Dendritic cell treated with granulocyte-macrophage colony-stimulating factor and Interleukin-4, amounts not matched to agents 40 ng/mL and 50 ng/mL, for 4 days (primary cell): ENCODE measurements around the gene AK5.

Source experiments
- H3K27ac Mint-ChIP-seq: one replicate; pipeline ENCODE4 v1.8.0; 2022; ENCODE audit warnings: mild to moderate bottlenecking, mixed read lengths
- H3K27me3 Mint-ChIP-seq: one replicate; pipeline ENCODE4 v1.8.0; 2022; ENCODE audit warnings: mild to moderate bottlenecking, mixed read lengths
- H3K36me3 Mint-ChIP-seq: one replicate; pipeline ENCODE4 v1.8.0; 2022; ENCODE audit warnings: low read depth, mixed read lengths
- H3K4me1 Mint-ChIP-seq: one replicate; pipeline ENCODE4 v1.8.0; 2022; ENCODE audit warnings: low read depth, mixed read lengths
- H3K4me3 Mint-ChIP-seq: one replicate; pipeline ENCODE4 v1.8.0; 2022; ENCODE audit warnings: mild to moderate bottlenecking, moderate library complexity, mixed read lengths
- H3K9me3 Mint-ChIP-seq: one replicate; pipeline ENCODE4 v1.8.0; 2022; ENCODE audit warnings: mixed read lengths
- intact Hi-C: fragments of 100-400 bp; cut with micrococcal nuclease; formaldehyde crosslinking; loops from one replicate; pipeline ENCODE4 v1.15.0; 2022

Gene AK5

DNA sequence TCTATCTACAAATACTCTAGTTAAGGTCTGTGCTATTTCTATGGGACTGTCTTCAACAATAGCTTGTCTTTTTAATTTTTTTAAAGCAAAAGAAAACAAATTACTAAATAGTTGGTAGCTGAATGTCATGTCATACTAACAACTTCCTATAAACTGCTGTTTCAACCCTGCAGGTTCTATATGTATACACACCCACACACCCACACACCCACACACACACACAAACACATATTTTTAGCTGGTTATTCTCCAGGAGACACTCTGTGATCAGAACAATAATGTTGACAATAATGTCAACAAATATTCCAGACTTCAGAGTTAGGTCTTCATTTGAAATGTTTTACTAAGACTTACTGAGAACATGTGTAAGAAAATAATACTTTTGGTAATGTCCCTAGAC is 66.7 kb downstream of the AK5 start:
- Mint-ChIP-seq H3K27me3 (no peaks in the 10 kb centered on the region), H3K27ac (no peak overlapping the region), H3K36me3 (no peaks in the 10 kb centered on the region), H3K4me3 (no peak overlapping the region), H3K9me3 (no peaks in the 10 kb centered on the region), H3K4me1 (peaks cover 23% of the 10 kb centered on the region)
- intact Hi-C loops, result no loop called here

GRCh38 chr1:77349275-77349674 is 67.5 kb downstream of the AK5 start:
- H3K4me1 Mint-ChIP-seq, result peaks cover 23% of the 10 kb centered on the region

GRCh38 chr1:77350012-77350770 is 68.4 kb downstream of the AK5 start:
- Mint-ChIP-seq H3K4me3 (no peak overlapping the region), H3K27me3 (no peaks in the 10 kb centered on the region), H3K36me3 (no peaks in the 10 kb centered on the region), H3K4me1 (peaks cover 23% of the 10 kb centered on the region), H3K27ac (no peak overlapping the region), H3K9me3 (no peaks in the 10 kb centered on the region)
- intact Hi-C loops, result no loop called here

More at GRCh38 chr1:77349275-77349674, 67.5 kb downstream of the AK5 start:
- no peak overlapping the region for H3K27ac Mint-ChIP-seq
- no peaks in the 10 kb centered on the region for H3K27me3 Mint-ChIP-seq
- no peak overlapping the region for H3K4me3 Mint-ChIP-seq
- H3K9me3 Mint-ChIP-seq, result no peaks in the 10 kb centered on the region
- intact Hi-C loops, result no loop called here
- H3K36me3 Mint-ChIP-seq, result no peaks in the 10 kb centered on the region

GRCh38 chr1:77354536-77354935 is 72.7 kb downstream of the AK5 start:
- no peak overlapping the region for H3K27ac Mint-ChIP-seq
- intact Hi-C loops, result no loop called here

GRCh38 chr1:77355010-77355409 is 73.2 kb downstream of the AK5 start:
- no peaks in the 10 kb centered on the region for H3K27me3 Mint-ChIP-seq
- peaks cover 7% of the 10 kb centered on the region for H3K4me1 Mint-ChIP-seq
- H3K27ac Mint-ChIP-seq, result no peak overlapping the region
- H3K9me3 Mint-ChIP-seq, result no peaks in the 10 kb centered on the region
- H3K4me3 Mint-ChIP-seq, result no peak overlapping the region
- intact Hi-C loops, result no loop called here
- no peaks in the 10 kb centered on the region for H3K36me3 Mint-ChIP-seq

More at GRCh38 chr1:77354536-77354935, 72.7 kb downstream of the AK5 start:
- Mint-ChIP-seq H3K27me3 (no peaks in the 10 kb centered on the region), H3K4me1 (peaks cover 12% of the 10 kb centered on the region), H3K4me3 (no peak overlapping the region), H3K9me3 (no peaks in the 10 kb centered on the region), H3K36me3 (no peaks in the 10 kb centered on the region)

- no peaks in the 10 kb centered on the region for H3K9me3 Mint-ChIP-seq
- H3K4me3 Mint-ChIP-seq, result no peak overlapping the region
- intact Hi-C loops, result no loop called here
- no peaks in the 10 kb centered on the region for H3K27me3 Mint-ChIP-seq
- no peak overlapping the region for H3K27ac Mint-ChIP-seq
- H3K4me1 Mint-ChIP-seq, result no peaks in the 10 kb centered on the region
- H3K36me3 Mint-ChIP-seq, result no peaks in the 10 kb centered on the region
These were observed 74.3 kb downstream of the AK5 start for GRCh38 chr1:77356136-77356535.

DNA sequence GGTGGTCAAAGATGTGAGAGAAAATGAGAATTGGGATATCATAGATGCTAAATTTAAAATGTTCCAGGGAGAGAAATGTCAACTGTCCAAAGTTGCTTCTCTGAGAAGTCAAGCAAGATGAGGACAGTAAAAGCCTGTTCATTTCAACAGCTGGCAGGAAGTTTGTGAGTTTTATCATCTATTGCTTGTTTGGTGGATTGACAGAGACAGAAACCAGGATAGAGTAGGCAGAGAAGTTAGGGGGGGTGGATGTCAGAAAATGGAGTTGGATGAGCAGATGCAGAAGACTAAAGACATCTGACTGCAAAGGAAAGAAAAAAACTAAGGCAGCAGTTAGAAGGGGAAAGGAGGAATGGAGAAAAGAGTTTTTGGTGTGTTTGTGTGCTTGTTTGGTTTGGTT is 78.4 kb downstream of the AK5 start:
- intact Hi-C loops, result no loop called here
- H3K27me3 Mint-ChIP-seq, result no peaks in the 10 kb centered on the region
- no peak overlapping the region for H3K4me3 Mint-ChIP-seq
- no peaks in the 10 kb centered on the region for H3K4me1 Mint-ChIP-seq
- H3K36me3 Mint-ChIP-seq, result no peaks in the 10 kb centered on the region
- H3K9me3 Mint-ChIP-seq, result no peaks in the 10 kb centered on the region
- no peak overlapping the region for H3K27ac Mint-ChIP-seq

DNA sequence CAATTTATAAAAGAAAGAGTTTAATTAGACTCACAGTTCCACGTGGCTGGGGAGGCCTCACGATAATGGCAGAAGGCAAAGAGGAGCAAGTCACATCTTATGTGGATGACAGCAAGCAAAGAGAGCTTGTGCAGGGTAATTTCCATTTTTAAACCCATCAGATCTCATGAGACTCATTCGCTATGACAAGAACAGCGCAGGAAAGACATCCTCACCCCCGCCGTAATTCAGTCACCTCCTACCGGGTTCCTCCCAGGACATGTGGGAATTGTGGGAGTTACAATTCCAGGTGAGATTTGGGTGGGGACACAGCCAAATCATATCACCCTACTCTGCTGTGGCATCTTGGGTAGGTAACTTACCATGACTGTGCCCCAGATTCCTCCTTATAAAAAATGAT is 79.8 kb downstream of the AK5 start:
- Mint-ChIP-seq H3K27me3 (no peaks in the 10 kb centered on the region), H3K27ac (no peak overlapping the region), H3K4me1 (no peaks in the 10 kb centered on the region), H3K9me3 (no peaks in the 10 kb centered on the region), H3K36me3 (no peaks in the 10 kb centered on the region), H3K4me3 (no peak overlapping the region)
- intact Hi-C loops, result no loop called here

GRCh38 chr1:77370161-77370560 is 88.3 kb downstream of the AK5 start:
- Mint-ChIP-seq H3K27me3 (no peaks in the 10 kb centered on the region), H3K4me1 (no peaks in the 10 kb centered on the region), H3K4me3 (no peak overlapping the region), H3K9me3 (no peaks in the 10 kb centered on the region), H3K36me3 (no peaks in the 10 kb centered on the region), H3K27ac (no peak overlapping the region)
- intact Hi-C loops, result no loop called here

DNA sequence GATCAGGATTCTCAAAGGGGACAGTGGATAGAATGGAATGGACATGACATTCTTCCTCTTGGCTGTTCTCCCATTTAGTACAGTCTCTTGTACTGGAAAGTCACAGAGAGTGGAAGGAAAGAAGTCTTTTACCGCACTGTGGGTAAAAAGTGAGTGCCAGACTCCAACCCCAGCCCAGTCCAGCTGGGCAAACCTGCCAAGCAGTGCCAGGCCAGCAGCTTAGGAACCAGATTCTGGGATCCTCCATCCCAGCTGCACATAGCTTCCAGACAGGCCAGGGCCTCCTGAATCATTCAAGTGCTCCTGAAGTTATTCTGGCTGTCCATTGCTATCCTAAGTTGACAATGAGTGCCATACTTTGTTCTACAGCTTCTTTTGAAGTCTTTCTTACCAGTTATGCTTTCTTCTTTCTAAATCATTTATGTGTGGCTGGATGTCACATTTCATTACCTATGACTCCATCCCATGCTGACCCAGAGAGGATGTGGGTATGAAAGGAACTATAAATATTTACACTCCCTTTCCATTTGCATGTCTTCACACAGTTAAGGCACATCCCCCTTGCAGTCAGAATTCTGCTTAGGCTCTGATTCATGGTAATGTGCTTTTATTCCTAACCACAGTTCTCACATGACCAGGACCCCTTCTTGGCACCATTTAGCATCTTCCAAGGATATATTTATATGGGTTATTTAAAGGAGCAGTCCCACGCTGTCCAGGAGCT is 88.9 kb downstream of the AK5 start:
- Mint-ChIP-seq H3K4me1 (no peaks in the 10 kb centered on the region), H3K27me3 (no peaks in the 10 kb centered on the region), H3K27ac (no peak overlapping the region), H3K9me3 (no peaks in the 10 kb centered on the region), H3K4me3 (no peak overlapping the region), H3K36me3 (no peaks in the 10 kb centered on the region)
- intact Hi-C loops, result no loop called here

DNA sequence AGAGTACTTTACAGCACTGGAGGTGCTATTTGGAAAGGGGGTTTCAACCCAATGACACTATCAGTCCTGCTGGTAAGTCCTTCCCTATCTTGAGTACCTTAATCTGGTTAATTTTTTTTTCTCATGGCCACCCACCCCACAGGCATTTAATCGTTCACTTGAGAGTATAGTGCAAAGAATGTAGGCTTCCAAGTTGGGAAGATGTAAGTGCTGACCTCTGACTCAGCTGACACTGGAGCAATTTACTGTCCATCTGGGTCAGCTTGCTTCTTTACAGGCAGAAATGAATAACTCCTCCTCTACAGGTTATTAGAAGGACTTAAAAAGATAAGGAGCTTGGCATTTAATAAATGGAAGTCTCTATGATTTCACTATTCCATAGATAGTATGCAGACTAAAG is 89.6 kb downstream of the AK5 start:
- Mint-ChIP-seq H3K27me3 (no peaks in the 10 kb centered on the region), H3K9me3 (no peaks in the 10 kb centered on the region), H3K36me3 (no peaks in the 10 kb centered on the region), H3K27ac (no peak overlapping the region), H3K4me1 (no peaks in the 10 kb centered on the region), H3K4me3 (no peak overlapping the region)
- intact Hi-C loops, result no loop called here

DNA sequence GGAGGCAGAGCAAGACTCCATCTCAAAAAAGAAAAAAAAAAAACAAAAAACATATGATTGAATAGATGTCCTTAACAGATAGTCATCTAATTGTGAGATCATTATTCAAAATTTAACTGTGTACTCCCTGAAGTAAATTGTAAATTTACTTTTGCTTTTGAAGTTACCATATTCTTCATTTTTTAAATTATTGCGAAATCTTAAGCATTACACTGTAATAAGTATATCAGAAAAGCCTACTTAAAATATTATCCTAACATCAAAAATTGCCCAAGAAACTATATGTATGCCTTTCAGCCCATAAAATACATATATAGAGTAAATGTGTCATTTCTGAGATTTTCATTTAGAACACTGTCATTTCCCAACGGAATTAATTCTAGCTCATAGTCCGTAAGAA is 91.9 kb downstream of the AK5 start:
- H3K27ac Mint-ChIP-seq, result no peak overlapping the region

DNA sequence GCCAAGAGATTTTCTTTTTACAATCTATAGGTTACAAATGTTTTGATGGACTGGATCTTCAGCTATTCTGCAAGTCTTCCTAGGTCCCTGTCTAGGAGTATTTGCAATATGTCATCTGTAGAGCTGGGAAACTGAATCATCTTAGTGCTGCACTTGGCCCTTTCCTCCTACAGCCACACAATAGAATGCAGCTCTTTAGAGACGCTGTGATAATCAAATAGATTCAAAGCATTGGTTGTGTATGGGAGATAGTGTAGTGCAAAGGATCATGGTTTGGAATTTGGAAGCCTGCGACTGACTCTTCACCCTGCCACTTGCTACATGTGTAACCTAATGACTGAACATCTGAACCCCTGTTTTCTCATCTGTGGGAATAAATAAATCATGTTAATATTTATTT is 93.7 kb downstream of the AK5 start:
- H3K4me1 Mint-ChIP-seq, result peaks cover 7% of the 10 kb centered on the region
- no peaks in the 10 kb centered on the region for H3K9me3 Mint-ChIP-seq
- H3K36me3 Mint-ChIP-seq, result no peaks in the 10 kb centered on the region
- no peaks in the 10 kb centered on the region for H3K27me3 Mint-ChIP-seq
- no peak overlapping the region for H3K27ac Mint-ChIP-seq
- H3K4me3 Mint-ChIP-seq, result no peak overlapping the region
- intact Hi-C loops, result no loop called here

More for the DNA sequence above, 91.9 kb downstream of the AK5 start:
- H3K9me3 Mint-ChIP-seq, result no peaks in the 10 kb centered on the region
- H3K27me3 Mint-ChIP-seq, result no peaks in the 10 kb centered on the region
- H3K36me3 Mint-ChIP-seq, result no peaks in the 10 kb centered on the region
- no peak overlapping the region for H3K4me3 Mint-ChIP-seq
- H3K4me1 Mint-ChIP-seq, result no peaks in the 10 kb centered on the region
- intact Hi-C loops, result no loop called here

DNA sequence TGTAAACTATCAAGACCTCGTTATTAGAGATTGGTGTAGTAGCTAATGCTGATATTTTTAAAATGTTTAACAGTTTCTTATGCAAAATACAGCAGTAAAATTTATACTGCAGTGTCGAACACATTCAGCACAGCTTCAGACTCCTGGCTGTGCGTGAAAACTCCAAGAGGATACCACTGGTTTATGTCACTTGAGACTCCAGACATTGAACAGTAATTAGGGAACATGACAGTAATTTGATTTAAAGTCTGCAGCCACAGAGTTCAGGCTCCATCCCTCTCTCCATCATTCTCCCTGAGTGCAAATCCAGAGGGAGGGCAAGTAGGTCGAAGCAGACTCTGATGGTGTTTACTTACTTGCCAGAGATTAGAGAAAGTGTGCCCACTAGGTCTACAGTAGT is 94.2 kb downstream of the AK5 start:
- no peaks in the 10 kb centered on the region for H3K36me3 Mint-ChIP-seq
- intact Hi-C loops, result no loop called here
- H3K9me3 Mint-ChIP-seq, result no peaks in the 10 kb centered on the region
- H3K27ac Mint-ChIP-seq, result no peak overlapping the region
- H3K4me1 Mint-ChIP-seq, result peaks cover 7% of the 10 kb centered on the region
- H3K27me3 Mint-ChIP-seq, result no peaks in the 10 kb centered on the region
- no peak overlapping the region for H3K4me3 Mint-ChIP-seq
